Transverse colon (tissue), 4 donors: ENCODE results near the gene MEX3B. TPM values are rescaled to one million over a fixed set of nuclear protein-coding genes. Genes with fewer than 3 reads are reported as not detected.

ENCODE experiments used
- DNase-seq: peaks from one replicate; pipeline ENCODE4 v3.0.0-alpha.2; 2019
- H3K27ac ChIP-seq, 4 donors: fragments of 200-600 bp; sonication (generic); 2 replicates each; pipeline ENCODE4 v1.5.1; 2016 to 2018; ENCODE audit warnings: inconsistent platforms in 4 of 4
- H3K27me3 ChIP-seq: fragments of 200-600 bp; sonication (generic); 2 replicates; pipeline ENCODE4 v1.5.1; 2017; ENCODE audit warnings: inconsistent platforms
- H3K36me3 ChIP-seq, 4 donors: fragments of 200-600 bp; sonication (generic); 2 replicates each; pipeline ENCODE4 v1.5.1; 2017 to 2019; ENCODE audit warnings: inconsistent platforms in 4 of 4
- H3K4me1 ChIP-seq, 4 donors: fragments of 200-600 bp; sonication (generic); 2 replicates each; pipeline ENCODE4 v1.5.1; 2017 to 2020; ENCODE audit warnings: inconsistent platforms in 4 of 4
- H3K4me3 ChIP-seq, 4 donors: fragments of 200-600 bp; sonication (generic); 1 replicate in 1 of 4; 2 replicates in 3 of 4; pipeline versions ENCODE4 v1.5.1 to v1.6.1; 2017 to 2019; ENCODE audit warnings: inconsistent platforms in 4 of 4
- H3K9me3 ChIP-seq, 2 donors: fragments of 200-600 bp; sonication (generic); 2 replicates each; pipeline ENCODE4 v1.5.1; 2017 to 2019; ENCODE audit warnings: inconsistent platforms in 2 of 2
- CTCF ChIP-seq, 5 experiments: fragments of 200-600 bp in 3 of 5; fragments of 450-650 bp in 2 of 5; sonication (generic) in 3 of 5; IDR thresholded peaks; 1 replicate in 2 of 5; 2 replicates in 3 of 5; pipeline ENCODE4 v1.5.1; 2016 to 2017; ENCODE audit warnings: antibody characterized with exemption in 5 of 5, inconsistent platforms in 3 of 5, mild to moderate bottlenecking in 2 of 5, moderate library complexity in 1 of 5
- EP300 ChIP-seq: sonication (generic); formaldehyde crosslinking; IDR thresholded peaks from one replicate; pipeline ENCODE4 v1.6.1; 2017; ENCODE audit warnings: antibody characterized with exemption, low read depth
- POLR2A ChIP-seq: fragments of 450-650 bp; IDR thresholded peaks from one replicate; pipeline ENCODE4 v1.6.1; 2016; ENCODE audit warnings: antibody characterized with exemption, mild to moderate bottlenecking, moderate library complexity
- POLR2AphosphoS5 ChIP-seq, 3 donors: sonication (generic); formaldehyde crosslinking; IDR thresholded peaks; one replicate each; pipeline ENCODE4 v1.6.1; 2016; ENCODE audit warnings: antibody characterized with exemption in 3 of 3
- WGBS, 2 donors: methylation state at CpG; one replicate each; pipeline ENCODE4 v1.1.5; 2018; ENCODE audit warnings: low coverage in 1 of 2; 5-methylcytosine and 5-hydroxymethylcytosine counted together
- in situ Hi-C, 4 donors: fragments of 200-750 bp; cut with MboI; loops; one replicate each; pipeline versions ENCODE4 v1.15.0 to v1.15.1; 2017; ENCODE audit warnings: low sequenced_read_pairs in 3 of 4, low pct_ligation_motif_present in 1 of 4, low pct_unique_long_range_greater_than_20kb in 1 of 4
- intact Hi-C: fragments of 100-400 bp; cut with DNase I; formaldehyde crosslinking; loops from one replicate; pipeline ENCODE4 v1.15.1; 2023; ENCODE audit warnings: low total_unique reads
- total RNA-seq, 4 donors: library from RNA; depleted of rRNA; stranded (reverse); fragments of >200 nt; gene quantifications; one replicate each; pipeline ENCODE4 v1.1.0, GENCODE V29; 2016

MEX3B gene
- total RNA-seq, 4 donors from 2014 or later: 0.68 to 14.9 (median 1.7) TPM; not detected in 1

DNA sequence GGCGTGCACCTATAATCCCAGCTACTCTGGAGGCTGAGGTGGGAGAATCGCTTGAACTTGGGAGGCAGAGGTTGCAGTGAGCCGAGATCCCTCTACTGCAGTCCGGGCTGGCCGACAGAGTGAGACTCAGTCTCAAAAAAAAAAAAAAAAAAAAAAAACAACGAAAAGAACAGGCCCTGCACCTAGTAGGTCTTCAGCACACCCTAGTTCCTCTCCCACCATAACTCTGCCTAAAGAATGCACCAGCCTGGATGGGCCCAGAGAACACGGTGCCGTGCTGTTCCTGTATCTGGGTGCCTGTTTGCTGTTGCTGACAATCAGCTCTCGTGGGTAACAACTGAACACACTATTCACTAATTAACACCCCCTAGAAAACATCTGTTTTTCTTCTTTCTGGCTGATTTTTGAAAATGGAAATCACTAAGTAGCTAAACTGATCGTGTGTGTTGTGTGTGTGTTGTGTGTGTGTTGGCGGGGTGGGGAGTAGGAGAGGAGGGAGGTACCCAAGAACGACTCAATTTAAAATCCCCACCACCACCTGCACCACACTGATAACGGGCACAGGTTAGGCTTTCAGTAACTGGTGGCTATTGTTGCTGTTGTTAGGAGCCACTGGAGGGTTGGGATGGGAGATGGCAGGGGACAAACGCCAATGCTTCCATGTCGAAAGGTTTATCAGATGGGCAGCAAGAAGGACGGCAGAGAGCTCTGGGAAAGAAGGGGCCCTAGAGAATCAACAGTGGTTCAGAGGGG, 40.6 kb upstream of the MEX3B start:
- no peaks in the 10 kb centered on the region for H3K27me3 ChIP-seq
- 81 to 92% methylated on average over 4 to 16 of the region's 16 CpGs for WGBS, 2 donors
- no peak overlapping the region for H3K4me3 ChIP-seq
- no peak for TF ChIP-seq POLR2A
- no peak for TF ChIP-seq CTCF (IDR thresholded peaks at IDR 0.05)
- no peak for TF ChIP-seq EP300
- TF ChIP-seq POLR2AphosphoS5 (IDR thresholded peaks at IDR 0.05): no peak
- in situ Hi-C loops (no loop called here), intact Hi-C loops (no loop called here)
- H3K27ac ChIP-seq: no peak overlapping the region
- DNase-seq: no peak
- H3K36me3 ChIP-seq: no peaks in the 10 kb centered on the region
- H3K4me1 ChIP-seq: no peaks in the 10 kb centered on the region
- H3K9me3 ChIP-seq: no peaks in the 10 kb centered on the region

DNA sequence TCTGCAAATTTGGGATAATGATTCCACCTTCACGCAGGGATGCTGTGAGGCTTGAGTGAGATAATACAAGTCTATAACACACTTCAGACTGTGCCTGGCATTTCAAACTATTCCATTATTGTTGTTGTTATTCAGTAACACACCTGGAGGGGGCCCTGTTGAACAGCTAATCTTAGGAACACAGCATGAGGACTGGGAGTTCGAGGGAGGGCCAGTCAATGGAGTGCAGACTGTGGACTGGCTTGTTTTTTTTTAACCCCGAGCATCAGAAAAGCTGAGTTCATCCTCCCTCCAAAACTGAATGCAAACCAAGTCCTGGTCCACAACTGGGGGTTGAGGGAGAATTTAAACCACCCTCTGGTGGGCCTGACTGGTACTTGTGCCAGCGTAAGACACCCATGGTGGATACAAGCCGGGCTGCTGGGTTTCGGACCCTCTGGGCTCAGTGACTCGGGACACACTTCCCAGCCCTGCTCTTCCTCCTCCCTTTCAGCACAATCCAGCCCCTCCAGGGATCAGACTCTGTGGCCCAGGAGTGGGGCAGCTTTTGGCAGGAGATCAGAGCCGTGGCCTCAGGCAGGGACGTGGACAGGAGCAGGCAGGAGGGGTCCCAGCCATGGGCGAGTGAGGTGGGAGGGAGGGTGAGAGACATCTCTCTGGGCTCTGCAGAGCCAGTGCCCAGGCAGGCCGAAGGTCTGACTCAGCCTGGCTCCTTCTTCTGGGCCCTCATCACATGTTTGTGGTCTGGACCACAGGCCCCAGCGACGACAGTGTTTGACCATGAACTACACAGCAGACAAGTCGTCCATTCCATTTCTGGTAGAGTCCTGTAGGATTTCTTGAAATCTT, 36.3 kb upstream of the MEX3B start:
- no peak for DNase-seq
- Histone ChIP-seq H3K4me3 (no peak overlapping the region), H3K9me3 (no peaks in the 10 kb centered on the region), H3K36me3 (no peaks in the 10 kb centered on the region), H3K27ac (no peak overlapping the region), H3K27me3 (peaks cover 8% of the 10 kb centered on the region), H3K4me1 (no peaks in the 10 kb centered on the region)
- TF ChIP-seq POLR2A: no peak
- no peak for TF ChIP-seq EP300
- TF ChIP-seq CTCF (IDR thresholded peaks at IDR 0.05): no peak
- no peak for TF ChIP-seq POLR2AphosphoS5 (IDR thresholded peaks at IDR 0.05)
- 74 to 89% methylated on average over 6 to 14 of the region's 14 CpGs for WGBS, 2 donors
- intact Hi-C loops: no loop called here
- in situ Hi-C loops: no loop called here

- H3K4me1 ChIP-seq: no peaks in the 10 kb centered on the region
- WGBS, 2 donors: 86 to 100% methylated on average over 1 to 6 of the region's 6 CpGs
- TF ChIP-seq POLR2A (no peak), POLR2AphosphoS5 (IDR thresholded peaks at IDR 0.05) (no peak), CTCF (IDR thresholded peaks at IDR 0.05) (no peak)
- H3K27me3 ChIP-seq: peaks cover 10% of the 10 kb centered on the region
- H3K36me3 ChIP-seq: no peaks in the 10 kb centered on the region
- no peaks in the 10 kb centered on the region for H3K9me3 ChIP-seq
- H3K27ac ChIP-seq: no peak overlapping the region
- intact Hi-C loops: no loop called here
- DNase-seq: no peak
- in situ Hi-C loops: no loop called here
- H3K4me3 ChIP-seq: no peak overlapping the region
Observed at GRCh38 chr15:82080774-82081173, 35.0 kb upstream of the MEX3B start.

- Histone ChIP-seq H3K9me3 (no peaks in the 10 kb centered on the region), H3K27ac (no peak overlapping the region), H3K4me3 (no peak overlapping the region), H3K27me3 (peaks cover 10% of the 10 kb centered on the region), H3K36me3 (no peaks in the 10 kb centered on the region), H3K4me1 (no peaks in the 10 kb centered on the region)
- intact Hi-C loops (no loop called here), in situ Hi-C loops (no loop called here)
- 26 to 53% methylated on average over 3 to 5 of the region's 5 CpGs for WGBS, 2 donors
- DNase-seq: no peak
- TF ChIP-seq CTCF (IDR thresholded peaks at IDR 0.05) (no peak), POLR2AphosphoS5 (IDR thresholded peaks at IDR 0.05) (no peak), POLR2A (no peak), EP300 (no peak)
Observed at GRCh38 chr15:82079736-82080135, 33.9 kb upstream of the MEX3B start.
